ENCODE measurements around the gene KIAA1210.
"Not testable (repeated sequence)": the region's sequence is repeated elsewhere in the genome, so short reads cannot be mapped to it uniquely, and the experiment has no call there.

The KIAA1210 gene

GRCh38 chrX:119029656-119030055 is 98.0 kb downstream of the KIAA1210 start:
- not testable (repeated sequence) for DNase-seq

- no peak for DNase-seq
Measured at GRCh38 chrX:119028733-119029330, 98.8 kb downstream of the KIAA1210 start.
